Measurements from ENCODE around the gene SCUBE1.

The SCUBE1 gene

GRCh38 chr22:43167001-43167589 lies 176.1 kb downstream of the SCUBE1 start:
- DNase-seq (ENCODE audit: low read depth): no peak
- no peak overlapping the region for H3K4me3 ChIP-seq (replicated peaks; ENCODE audit: low read depth, low read length)
- no peak for TF ChIP-seq CTCF (IDR thresholded peaks at IDR 0.05; ENCODE audit: low read length, missing control alignments)

- no peak for DNase-seq (ENCODE audit: low read depth)
- no peak overlapping the region for H3K4me3 ChIP-seq (replicated peaks; ENCODE audit: low read depth, low read length)
- no peak for TF ChIP-seq CTCF (IDR thresholded peaks at IDR 0.05; ENCODE audit: low read length, missing control alignments)
Measured at GRCh38 chr22:43166132-43166930, 176.8 kb downstream of the SCUBE1 start.

- no peak for TF ChIP-seq CTCF (IDR thresholded peaks at IDR 0.05; ENCODE audit: low read length, missing control alignments)
- no peak overlapping the region for H3K4me3 ChIP-seq (replicated peaks; ENCODE audit: low read depth, low read length)
- DNase-seq (ENCODE audit: low read depth): no peak
Measured at GRCh38 chr22:43164636-43165035, 178.5 kb downstream of the SCUBE1 start.

GRCh38 chr22:43163241-43163795 lies 179.9 kb downstream of the SCUBE1 start:
- H3K4me3 ChIP-seq (replicated peaks; ENCODE audit: low read depth, low read length): no peak overlapping the region
- no peak for TF ChIP-seq CTCF (IDR thresholded peaks at IDR 0.05; ENCODE audit: low read length, missing control alignments)
- no peak for DNase-seq (ENCODE audit: low read depth)

GRCh38 chr22:43162412-43163150 lies 180.6 kb downstream of the SCUBE1 start:
- no peak overlapping the region for H3K4me3 ChIP-seq (replicated peaks; ENCODE audit: low read depth, low read length)
- no peak for DNase-seq (ENCODE audit: low read depth)

More at GRCh38 chr22:43162412-43163150, 180.6 kb downstream of the SCUBE1 start:
- TF ChIP-seq CTCF (IDR thresholded peaks at IDR 0.05; ENCODE audit: low read length, missing control alignments): no peak

Data from fibroblast of pulmonary artery (primary cell).